Hindlimb muscle (tissue), 1 donor: Measurements from ENCODE around the gene TMEM151A. TPM values are rescaled to one million over a fixed set of nuclear protein-coding genes. Genes with fewer than 3 reads are reported as not detected.
A peak's percentile ranks its signal among the peaks of the same experiment; 100 is the strongest.

ENCODE experiments used
- DNase-seq: peaks from one replicate; pipeline ENCODE4 v3.0.0-alpha.2; 2013
- polyA plus RNA-seq: library from polyadenylated mRNA; unstranded; fragments of 120-200 nt; gene quantifications from one replicate; pipeline ENCODE4 v1.2.1, GENCODE V29; 2013; ENCODE audit not compliant: insufficient read length

The TMEM151A gene
- polyA plus RNA-seq, 1 donor, result not detected

- no peak for DNase-seq
Measured at GRCh38 chr11:66324664-66325063, 33.0 kb downstream of the TMEM151A start.

- no peak for DNase-seq
Measured at GRCh38 chr11:66325263-66325671, 33.6 kb downstream of the TMEM151A start.

- no peak for DNase-seq
Measured at GRCh38 chr11:66326261-66327111, 34.8 kb downstream of the TMEM151A start.

- no peak for DNase-seq
Measured at GRCh38 chr11:66327171-66328030, 35.7 kb downstream of the TMEM151A start.

- DNase-seq, result no peak
Measured at GRCh38 chr11:66328031-66328301, 36.3 kb downstream of the TMEM151A start.

GRCh38 chr11:66328302-66329144 lies 36.8 kb downstream of the TMEM151A start:
- peak; percentile 82 for DNase-seq

GRCh38 chr11:66329165-66329673 lies 37.5 kb downstream of the TMEM151A start:
- DNase-seq, result no peak

GRCh38 chr11:66330931-66331330 lies 39.2 kb downstream of the TMEM151A start:
- DNase-seq, result no peak

- no peak for DNase-seq
Measured at GRCh38 chr11:66331542-66332370, 40.1 kb downstream of the TMEM151A start.

- DNase-seq, result no peak
Measured at GRCh38 chr11:66332371-66333219, 40.9 kb downstream of the TMEM151A start.

- no peak for DNase-seq
Measured at GRCh38 chr11:66333220-66333877, 41.7 kb downstream of the TMEM151A start.

- no peak for DNase-seq
Measured at GRCh38 chr11:66333896-66334604, 42.4 kb downstream of the TMEM151A start.

- no peak for DNase-seq
Measured at GRCh38 chr11:66334605-66335442, 43.1 kb downstream of the TMEM151A start.

GRCh38 chr11:66335531-66336233 lies 44.0 kb downstream of the TMEM151A start:
- DNase-seq, result no peak

GRCh38 chr11:66336234-66337102 lies 44.8 kb downstream of the TMEM151A start, which contains the start of gene RIN1:
TSS of gene RIN1 (minus strand) at chr11:66336434. CDS start at chr11:66336402, 32 bp downstream.
- DNase-seq, result no peak

GRCh38 chr11:66337103-66337899 lies 45.6 kb downstream of the TMEM151A start:
- no peak for DNase-seq
